K562 (cell line): Measurements from ENCODE around the gene HS6ST1. TPM values are rescaled to one million over a fixed set of nuclear protein-coding genes. Genes with fewer than 3 reads are reported as not detected.

Experiments
- EP300 ChIP-seq: IDR thresholded peaks from 2 replicates; pipeline ENCODE4 v1.6.1; 2012; ENCODE audit warnings: low read length, improper control_type of control experiment
- ERF ChIP-seq: fragments of 450-650 bp; formaldehyde crosslinking; IDR thresholded peaks from 2 replicates; pipeline ENCODE4 v1.4.0; 2020; ENCODE audit warnings: mild to moderate bottlenecking, mixed read lengths
- GMEB1 ChIP-seq: fragments of 250-450 bp; sonication (Bioruptor Pico); IDR thresholded peaks from 2 replicates; pipeline ENCODE4 v1.4.0; 2020; ENCODE audit warnings: mild to moderate bottlenecking
- ILF3 ChIP-seq: fragments of 450-650 bp; IDR thresholded peaks from 2 replicates; pipeline ENCODE4 v1.6.1; 2018; ENCODE audit warnings: antibody characterized with exemption, mild to moderate bottlenecking, moderate library complexity, borderline replicate concordance
- KDM4B ChIP-seq, 2 experiments: fragments of 450-650 bp in 1 of 2; sonication (generic) in 1 of 2; IDR thresholded peaks; 2 replicates each; pipeline ENCODE4 v1.6.1; 2016 to 2017; ENCODE audit warnings: borderline replicate concordance in 2 of 2, antibody characterized with exemption in 1 of 2, low read depth in 1 of 2, mild to moderate bottlenecking in 1 of 2
- THRB ChIP-seq: fragments of 450-650 bp; formaldehyde crosslinking; conservative IDR thresholded peaks from 2 replicates; pipeline ENCODE4 v1.4.0; 2022; ENCODE audit warnings: mild to moderate bottlenecking, missing genetic modification characterization
- ZNF277 ChIP-seq: fragments of 250-450 bp; sonication (Bioruptor Pico); IDR thresholded peaks from 2 replicates; pipeline ENCODE4 v1.8.0; 2022; ENCODE audit warnings: inconsistent platforms, mild to moderate bottlenecking, moderate library complexity, borderline replicate concordance
- ZNF3 ChIP-seq: fragments of 250-450 bp; sonication (Bioruptor Pico); IDR thresholded peaks from 2 replicates; pipeline ENCODE4 v1.5.0; 2021; ENCODE audit warnings: mild to moderate bottlenecking, moderate library complexity
- polyA plus RNA-seq, 8 experiments: library from polyadenylated mRNA; depleted of rRNA in 4 of 8; stranded (reverse) in 5 of 8; unstranded in 3 of 8; fragments of >200 nt; fragmentation: Nextera tagmentation in 2 of 8; fragmentation: Illumina TruSeq in 1 of 8; extraction: Ambion mirVana in 2 of 8; extraction: Trizol in 1 of 8; gene quantifications; 2 replicates each; pipeline versions ENCODE4 v1.2.1 to v1.2.3, GENCODE V29; 2011 to 2014; ENCODE audit warnings: inconsistent platforms in 1 of 8, missing spikeins in 1 of 8
- total RNA-seq, 7 experiments: library from RNA; depleted of rRNA in 6 of 7; stranded (reverse); fragments of >200 nt in 6 of 7; fragmentation: Illumina TruSeq in 2 of 7; extraction: Trizol in 2 of 7; gene quantifications; 2 replicates each; pipeline versions ENCODE4 v1.2.1 to v1.2.3, GENCODE V29; 2011 to 2021; ENCODE audit warnings: low replicate concordance in 1 of 7

HS6ST1 gene
- total and polyA plus RNA-seq, 9 of the 15 experiments (the other 6 are each of a cell fraction or from before 2014, with no cell fraction given), result 0.06 to 7.4 (median 3.8) TPM

DNA sequence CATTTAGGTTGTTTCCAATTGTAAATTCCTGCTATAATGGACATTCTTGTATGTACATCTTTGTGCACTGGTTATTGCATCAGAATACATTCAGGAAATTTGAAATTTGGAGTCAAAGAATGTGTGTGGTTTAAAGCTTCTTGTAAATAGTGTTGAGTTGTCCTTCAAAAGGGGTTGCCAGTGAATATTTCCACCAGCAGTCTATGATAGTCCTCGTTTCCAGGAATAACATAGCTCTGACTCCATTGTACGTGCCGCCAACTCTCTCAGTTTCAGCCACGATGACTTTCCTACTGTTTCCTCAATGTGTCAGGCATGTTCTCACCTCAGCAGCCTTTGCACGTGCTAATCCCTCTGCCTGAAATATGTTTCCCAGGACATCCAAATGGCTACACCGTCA, 10.9 kb upstream of the HS6ST1 start (continued):
- TF ChIP-seq EP300 (no peak), ERF (CRISPR knock-in tag) (no peak), ZNF277 (CRISPR knock-in tag) (no peak), THRB (no peak), ZNF3 (CRISPR knock-in tag) (no peak), KDM4B (IDR thresholded peaks at IDR 0.05; ENCODE audit: borderline replicate concordance in 2 of 2, low read depth in 1 of 2) (no peak), GMEB1 (no peak), ILF3 (no peak)
